ENCODE results near the gene POLR1A.
A peak's percentile ranks its signal among the peaks of the same experiment; 100 is the strongest.

The POLR1A gene

DNA sequence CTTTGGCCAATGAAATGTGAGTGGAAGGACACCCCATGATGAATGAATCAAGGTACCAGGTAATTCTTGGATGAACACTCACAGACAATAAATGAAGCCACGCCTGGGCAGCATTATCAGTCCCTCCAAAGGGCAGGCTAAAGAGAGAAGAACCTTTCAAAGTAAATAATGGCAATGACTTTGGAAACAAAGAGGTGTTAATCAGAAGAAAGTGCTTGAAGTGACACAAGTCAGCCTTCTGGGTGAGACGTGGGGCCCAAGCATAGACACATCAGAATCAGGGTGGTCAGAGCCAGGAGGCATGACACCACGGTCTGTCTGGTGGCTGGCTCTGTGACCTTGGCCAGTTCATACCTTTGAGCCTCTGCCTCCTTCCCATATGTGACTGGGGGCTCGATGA is 103.3 kb downstream of the POLR1A start:
- H3K4me1 Mint-ChIP-seq (ENCODE audit: low read depth), result peaks cover 36% of the 10 kb centered on the region
- peaks cover 13% of the 10 kb centered on the region for H3K9me3 Mint-ChIP-seq
- no peaks in the 10 kb centered on the region for H3K36me3 Mint-ChIP-seq (ENCODE audit: low read depth)
- H3K4me3 Mint-ChIP-seq, result no peak overlapping the region
- H3K27me3 Mint-ChIP-seq, result no peaks in the 10 kb centered on the region
- DNase-seq, result no peak
- no peak overlapping the region for H3K27ac Mint-ChIP-seq

DNA sequence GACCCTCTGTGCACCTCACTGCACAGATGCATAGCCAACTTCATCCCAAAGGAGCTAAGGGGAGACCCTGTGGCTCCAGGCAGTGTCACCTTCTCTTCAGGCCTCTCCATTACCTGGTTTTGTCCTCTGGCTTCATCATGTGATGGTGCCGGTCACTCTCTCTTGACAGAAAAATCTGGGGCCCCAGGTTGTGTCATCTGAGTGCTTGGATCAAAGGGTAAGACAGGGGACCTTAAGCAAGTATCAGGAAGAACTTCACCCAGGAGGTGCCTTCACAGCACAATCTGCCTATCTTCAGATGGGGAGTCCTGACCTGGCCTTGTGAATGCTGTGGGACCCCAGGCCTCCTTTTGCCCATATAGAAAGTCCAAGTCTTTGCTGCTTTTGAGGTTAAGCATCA is 104.4 kb downstream of the POLR1A start:
- no peak for DNase-seq
- Mint-ChIP-seq H3K36me3 (ENCODE audit: low read depth) (no peaks in the 10 kb centered on the region), H3K4me1 (ENCODE audit: low read depth) (peaks cover 42% of the 10 kb centered on the region), H3K4me3 (no peak overlapping the region), H3K27ac (no peak overlapping the region), H3K9me3 (peaks cover 8% of the 10 kb centered on the region), H3K27me3 (no peaks in the 10 kb centered on the region)

DNA sequence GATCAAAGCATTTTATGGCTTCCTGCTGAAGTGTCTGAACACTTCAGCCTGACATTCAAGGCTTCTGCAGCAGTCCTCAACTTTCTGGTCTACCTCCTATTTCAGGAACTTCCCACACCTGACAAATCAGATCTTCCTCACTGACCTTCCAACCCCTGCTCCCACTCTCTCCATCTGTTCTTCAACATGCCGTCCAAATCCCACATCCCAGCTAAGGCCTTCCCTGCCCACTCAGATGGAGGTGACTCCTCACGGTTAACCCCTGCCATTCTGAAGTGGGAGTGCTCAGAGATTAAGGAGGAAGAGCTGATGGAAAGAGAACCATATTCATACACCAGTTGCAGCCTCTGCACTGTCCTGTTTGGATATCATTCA is 104.8 kb downstream of the POLR1A start:
- H3K27ac Mint-ChIP-seq, result no peak overlapping the region

DNA sequence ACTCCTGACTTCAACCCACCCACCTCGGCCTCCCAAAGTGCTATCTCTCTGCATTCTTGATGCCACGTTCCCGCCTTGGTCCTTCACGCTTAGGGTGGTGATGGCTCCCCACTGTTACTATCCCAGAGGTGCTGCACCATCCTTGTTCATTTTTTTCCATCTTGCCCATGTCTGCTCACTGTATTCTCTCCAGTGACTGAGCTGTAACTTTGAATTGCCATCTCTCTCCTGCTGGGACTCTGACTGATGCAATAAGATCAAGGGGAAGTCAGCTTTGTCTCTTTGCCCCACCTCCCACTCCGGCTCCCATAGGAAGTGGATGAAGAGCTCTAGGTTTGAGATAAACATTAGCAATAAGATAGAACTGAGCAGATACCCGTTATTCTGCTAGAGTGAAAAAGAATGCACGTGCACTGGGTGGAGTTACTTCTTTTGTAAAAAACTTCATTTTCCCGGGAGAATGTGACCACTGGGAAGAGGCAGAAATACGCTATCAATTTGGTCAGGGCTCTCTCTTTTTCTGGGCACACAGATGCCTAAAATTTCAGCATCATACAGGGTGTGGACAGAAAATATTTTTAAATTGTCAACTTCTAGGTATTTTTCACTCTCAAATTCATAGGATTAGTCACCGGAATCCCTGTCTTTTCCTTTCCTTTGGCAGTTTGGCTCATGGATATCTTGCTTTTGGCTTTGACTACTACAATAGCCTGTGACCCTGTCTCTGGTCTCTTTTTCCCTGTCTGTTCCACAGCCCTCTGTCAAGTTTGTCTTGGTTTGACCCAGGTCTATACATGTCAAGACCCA is 105.4 kb downstream of the POLR1A start:
- no peak for DNase-seq
- Mint-ChIP-seq H3K27me3 (no peaks in the 10 kb centered on the region), H3K36me3 (ENCODE audit: low read depth) (no peaks in the 10 kb centered on the region), H3K4me1 (ENCODE audit: low read depth) (peaks cover 43% of the 10 kb centered on the region), H3K4me3 (no peak overlapping the region), H3K9me3 (no peaks in the 10 kb centered on the region), H3K27ac (peak overlapping the region; percentile 15)

More for the DNA sequence above, 104.8 kb downstream of the POLR1A start:
- H3K36me3 Mint-ChIP-seq (ENCODE audit: low read depth), result no peaks in the 10 kb centered on the region
- no peaks in the 10 kb centered on the region for H3K27me3 Mint-ChIP-seq
- peaks cover 42% of the 10 kb centered on the region for H3K4me1 Mint-ChIP-seq (ENCODE audit: low read depth)
- H3K9me3 Mint-ChIP-seq, result peaks cover 4% of the 10 kb centered on the region
- H3K4me3 Mint-ChIP-seq, result no peak overlapping the region
- DNase-seq, result no peak

DNA sequence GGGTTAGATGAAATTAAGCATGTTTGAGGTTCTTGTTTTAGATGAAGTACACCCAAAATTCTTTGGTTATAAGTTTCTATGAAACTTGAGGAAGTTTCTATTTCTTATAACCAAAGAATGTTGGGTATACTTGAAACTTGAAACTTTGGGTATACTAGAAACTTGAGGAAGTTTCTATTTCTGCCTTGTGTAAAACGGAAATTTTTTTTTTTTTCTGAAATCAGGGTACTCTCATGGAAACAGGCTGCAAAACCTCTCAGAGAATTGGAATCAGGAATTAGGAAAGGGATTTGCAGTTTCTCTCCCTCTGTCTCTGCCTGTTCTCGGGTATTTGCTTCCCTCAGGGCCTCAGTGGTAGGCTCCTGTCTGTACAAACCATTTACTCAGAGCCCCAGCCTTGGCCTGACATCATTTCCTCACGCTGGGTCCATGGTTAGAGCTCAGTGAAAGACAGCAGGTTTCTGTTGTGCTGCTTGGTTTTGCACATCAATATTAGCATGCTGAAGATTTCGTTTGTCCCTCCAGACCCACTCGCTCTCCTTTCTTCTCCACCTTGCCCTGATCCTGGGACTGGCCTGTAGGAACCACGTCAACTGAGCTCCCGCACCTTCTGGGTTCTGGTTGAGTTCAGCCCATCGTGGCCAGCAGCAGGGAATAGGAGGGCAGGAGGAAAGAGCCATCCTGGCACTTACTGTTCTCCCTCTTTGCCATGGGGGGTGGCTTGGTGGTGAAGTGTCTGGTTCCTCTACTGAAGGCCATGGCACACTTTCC is 106.4 kb downstream of the POLR1A start:
- Mint-ChIP-seq H3K4me1 (ENCODE audit: low read depth) (peaks cover 54% of the 10 kb centered on the region), H3K27ac (peak overlapping the region; percentile 81)

DNA sequence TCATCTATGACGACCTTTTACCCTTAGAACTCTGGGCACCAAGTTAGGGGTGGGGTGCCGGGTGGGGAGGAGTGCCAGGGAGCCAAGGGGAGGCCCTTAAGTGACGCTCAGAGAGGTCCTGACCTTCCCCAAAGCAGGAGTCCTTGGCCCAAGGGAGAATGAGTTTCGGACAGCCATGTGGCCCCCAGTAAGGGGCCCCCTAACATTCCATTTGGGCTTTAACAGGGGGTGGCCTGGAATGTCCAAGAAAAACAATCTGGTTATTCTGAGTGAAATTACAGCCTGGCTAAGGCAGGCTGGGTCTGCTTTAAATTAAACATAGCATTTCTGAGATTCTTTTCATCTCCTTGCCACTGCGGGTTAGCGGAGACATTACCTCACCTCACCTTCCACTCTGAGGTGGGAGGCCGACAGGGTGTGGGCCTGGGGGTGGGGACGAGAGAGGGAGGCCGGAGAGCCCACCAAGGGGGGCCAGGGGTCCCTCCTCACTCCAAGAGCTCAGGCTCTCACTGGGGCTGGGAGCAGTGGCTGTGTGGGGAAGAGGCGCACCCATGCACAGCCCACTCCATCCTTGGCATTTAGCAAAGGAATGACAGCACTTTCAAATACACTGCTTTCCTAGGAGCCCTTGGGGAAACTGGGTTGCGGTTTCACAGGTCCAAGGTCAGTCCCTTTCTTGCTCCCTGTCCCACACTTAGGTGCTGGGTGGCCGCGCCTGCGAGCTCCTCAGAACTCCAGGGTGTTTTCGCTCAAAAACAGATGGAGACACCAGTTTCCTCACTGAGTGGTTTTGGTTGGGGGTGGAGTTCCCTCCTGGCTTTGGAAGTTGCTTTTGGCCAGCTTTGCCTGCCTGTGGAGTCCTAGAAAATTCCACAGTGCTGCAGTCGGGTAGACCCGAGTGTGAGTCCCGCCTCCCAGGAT is 107.4 kb downstream of the POLR1A start:
- H3K9me3 Mint-ChIP-seq, result no peaks in the 10 kb centered on the region
- no peaks in the 10 kb centered on the region for H3K36me3 Mint-ChIP-seq (ENCODE audit: low read depth)
- H3K4me3 Mint-ChIP-seq, result no peak overlapping the region
- no peaks in the 10 kb centered on the region for H3K27me3 Mint-ChIP-seq
- H3K4me1 Mint-ChIP-seq (ENCODE audit: low read depth), result peaks cover 61% of the 10 kb centered on the region
- no peak for DNase-seq
- peak overlapping the region; percentile 81 for H3K27ac Mint-ChIP-seq

More for the DNA sequence above, 106.4 kb downstream of the POLR1A start:
- Mint-ChIP-seq H3K4me3 (peak overlapping the region; percentile 46), H3K27me3 (no peaks in the 10 kb centered on the region), H3K36me3 (ENCODE audit: low read depth) (no peaks in the 10 kb centered on the region), H3K9me3 (no peaks in the 10 kb centered on the region)
- peak; percentile 54 for DNase-seq

DNA sequence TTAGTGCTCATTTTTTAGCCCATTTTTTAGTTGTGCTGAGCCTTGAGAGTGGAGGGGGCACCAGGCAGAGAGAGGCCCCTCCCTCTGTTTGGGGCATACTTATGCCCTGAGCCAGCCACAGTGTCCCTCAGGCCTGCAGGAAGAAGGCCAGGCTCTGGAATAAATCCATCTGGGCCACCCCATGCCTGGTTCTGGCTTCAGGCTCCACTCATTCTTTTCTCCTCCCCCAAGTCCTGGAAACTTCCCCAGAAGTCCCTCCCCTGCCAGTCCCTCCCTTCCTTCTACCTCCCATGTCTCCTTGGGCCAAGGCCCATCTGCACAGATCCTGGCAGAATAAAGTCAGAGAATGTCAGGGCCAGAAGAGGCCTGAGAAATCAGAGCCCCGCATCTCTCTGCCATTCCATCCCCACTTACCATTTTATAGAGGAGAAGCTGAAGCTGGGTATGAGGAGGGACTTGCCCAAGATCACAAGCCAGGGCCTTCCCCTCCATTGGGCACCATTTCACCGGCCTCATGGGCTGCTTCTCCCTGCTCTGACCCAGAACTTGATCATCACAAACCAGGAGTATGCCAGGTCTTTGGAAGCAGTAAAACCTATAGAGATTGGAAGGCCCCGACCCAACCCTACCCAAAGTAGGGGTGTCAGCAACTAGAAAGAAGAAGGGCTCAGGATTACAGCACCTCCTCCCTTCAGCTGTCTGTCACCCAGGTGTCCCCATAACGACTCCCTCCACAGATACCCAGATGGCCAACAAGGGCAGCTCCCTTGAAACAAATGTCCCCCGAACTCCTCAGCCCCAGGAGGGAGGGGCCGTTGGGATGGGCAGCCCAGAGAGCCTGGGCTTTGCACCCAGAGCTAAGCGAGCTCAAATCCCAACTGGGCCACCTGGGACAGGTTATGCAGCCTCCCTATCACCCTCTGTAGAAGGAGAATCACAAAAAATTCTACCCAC is 108.4 kb downstream of the POLR1A start:
- Mint-ChIP-seq H3K27me3 (no peaks in the 10 kb centered on the region), H3K27ac (no peak overlapping the region), H3K9me3 (no peaks in the 10 kb centered on the region), H3K4me1 (ENCODE audit: low read depth) (peaks cover 65% of the 10 kb centered on the region), H3K4me3 (no peak overlapping the region), H3K36me3 (ENCODE audit: low read depth) (no peaks in the 10 kb centered on the region)
- DNase-seq, result no peak

DNA sequence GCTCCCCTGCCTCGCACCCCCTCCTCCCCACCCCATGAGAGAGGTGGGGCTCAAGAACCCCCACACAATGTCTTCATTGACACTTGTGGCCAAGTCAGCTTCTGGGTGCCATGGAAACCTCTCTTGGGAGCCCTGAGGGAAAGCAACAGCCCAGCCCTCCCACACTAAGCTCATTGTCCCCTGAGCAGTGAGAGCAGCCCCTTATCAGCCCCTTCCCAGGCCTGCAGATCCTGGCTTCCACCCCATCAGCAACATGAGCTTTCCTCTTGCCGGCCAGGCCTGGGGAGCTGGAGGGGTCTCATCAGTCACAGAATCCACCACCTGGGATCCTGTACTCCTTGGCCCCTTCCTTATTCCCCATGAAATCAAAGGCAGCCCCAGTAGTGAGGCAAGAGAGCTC is 109.1 kb downstream of the POLR1A start:
- H3K4me3 Mint-ChIP-seq, result no peak overlapping the region
- peaks cover 65% of the 10 kb centered on the region for H3K4me1 Mint-ChIP-seq (ENCODE audit: low read depth)
- no peak overlapping the region for H3K27ac Mint-ChIP-seq
- no peak for DNase-seq
- H3K9me3 Mint-ChIP-seq, result no peaks in the 10 kb centered on the region
- H3K27me3 Mint-ChIP-seq, result no peaks in the 10 kb centered on the region
- no peaks in the 10 kb centered on the region for H3K36me3 Mint-ChIP-seq (ENCODE audit: low read depth)

DNA sequence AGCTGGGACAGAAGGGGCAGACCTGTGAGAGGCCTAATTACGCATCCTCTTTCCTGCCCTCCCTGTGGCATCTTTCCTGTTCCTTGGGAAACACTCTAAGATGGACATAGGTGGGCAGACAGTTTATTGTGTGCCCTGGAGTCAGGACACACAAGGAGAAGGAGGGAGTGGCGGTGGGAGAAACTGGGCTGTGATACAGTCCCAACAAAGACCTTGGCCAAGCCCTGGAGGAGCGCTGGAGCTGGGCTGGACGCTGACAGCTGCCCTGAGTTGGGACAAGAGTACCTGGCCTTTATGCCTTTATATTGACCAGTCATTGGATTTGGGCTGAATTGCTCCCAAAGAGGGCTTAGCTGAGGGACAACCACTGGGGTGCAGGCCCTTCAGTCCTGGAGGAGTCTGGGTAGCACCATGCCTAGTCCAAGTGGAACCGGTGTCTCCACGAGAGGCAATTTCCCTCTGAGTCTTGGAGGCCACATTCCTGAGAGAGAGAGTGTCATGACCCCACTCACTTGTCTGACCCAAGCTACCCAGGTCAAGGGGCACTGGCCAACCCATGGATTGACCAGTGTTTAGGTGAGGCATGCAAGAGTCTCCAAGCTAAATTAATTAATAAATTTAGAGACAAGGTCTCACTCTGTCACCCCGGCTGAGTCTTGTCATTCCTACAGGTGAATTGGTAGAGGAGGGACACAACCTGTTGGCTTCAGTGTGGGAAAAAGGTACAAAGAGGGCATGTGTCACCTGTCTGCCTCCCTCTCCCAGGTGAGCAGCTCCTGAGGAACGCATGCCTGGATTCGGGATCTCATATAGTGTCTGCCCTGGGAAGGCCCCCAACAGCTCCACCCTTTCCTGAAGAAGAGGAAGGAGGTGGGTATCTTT is 109.8 kb downstream of the POLR1A start:
- no peak for DNase-seq
- Mint-ChIP-seq H3K36me3 (ENCODE audit: low read depth) (no peaks in the 10 kb centered on the region), H3K4me3 (no peak overlapping the region), H3K27me3 (no peaks in the 10 kb centered on the region), H3K9me3 (no peaks in the 10 kb centered on the region), H3K4me1 (ENCODE audit: low read depth) (peaks cover 62% of the 10 kb centered on the region), H3K27ac (no peak overlapping the region)

DNA sequence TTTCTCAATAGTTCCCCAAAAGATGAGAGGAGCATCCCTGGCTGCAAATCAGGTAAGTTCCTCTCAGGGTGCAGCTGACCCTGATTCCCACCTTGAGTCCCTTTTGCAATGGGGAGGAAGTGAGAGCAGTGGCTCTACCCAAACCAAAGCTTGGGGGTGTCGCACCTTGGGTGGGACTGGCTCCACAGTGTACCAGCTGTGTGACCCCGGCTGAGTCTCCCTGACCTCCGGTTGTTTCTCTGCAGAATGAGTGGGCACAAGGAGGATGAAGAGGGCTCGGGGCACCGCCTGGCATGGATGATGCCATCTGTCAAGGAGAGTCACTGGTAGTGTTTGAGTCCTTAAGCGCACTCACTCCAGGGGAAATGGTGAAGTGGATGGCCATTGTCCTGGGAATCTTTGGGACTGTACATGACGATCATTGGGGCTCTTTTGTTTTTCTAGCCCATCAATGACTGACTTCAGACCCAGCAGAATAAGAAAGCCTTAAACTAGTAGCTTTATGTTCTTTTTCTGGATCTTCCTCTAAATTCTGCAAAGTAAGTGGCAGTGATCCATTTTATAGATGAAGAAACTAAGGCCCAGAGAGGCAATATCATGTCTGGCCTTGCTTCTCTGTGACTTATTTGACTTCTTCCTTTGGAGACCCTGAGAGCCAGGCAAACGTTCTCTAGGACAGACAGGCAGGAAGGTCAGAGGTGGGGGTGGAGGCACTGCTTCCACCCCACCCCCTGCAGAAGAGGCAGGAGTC is 110.6 kb downstream of the POLR1A start:
- no peaks in the 10 kb centered on the region for H3K9me3 Mint-ChIP-seq
- H3K4me3 Mint-ChIP-seq, result no peak overlapping the region
- DNase-seq, result no peak
- H3K4me1 Mint-ChIP-seq (ENCODE audit: low read depth), result peaks cover 54% of the 10 kb centered on the region
- H3K36me3 Mint-ChIP-seq (ENCODE audit: low read depth), result no peaks in the 10 kb centered on the region
- no peak overlapping the region for H3K27ac Mint-ChIP-seq
- H3K27me3 Mint-ChIP-seq, result no peaks in the 10 kb centered on the region

DNA sequence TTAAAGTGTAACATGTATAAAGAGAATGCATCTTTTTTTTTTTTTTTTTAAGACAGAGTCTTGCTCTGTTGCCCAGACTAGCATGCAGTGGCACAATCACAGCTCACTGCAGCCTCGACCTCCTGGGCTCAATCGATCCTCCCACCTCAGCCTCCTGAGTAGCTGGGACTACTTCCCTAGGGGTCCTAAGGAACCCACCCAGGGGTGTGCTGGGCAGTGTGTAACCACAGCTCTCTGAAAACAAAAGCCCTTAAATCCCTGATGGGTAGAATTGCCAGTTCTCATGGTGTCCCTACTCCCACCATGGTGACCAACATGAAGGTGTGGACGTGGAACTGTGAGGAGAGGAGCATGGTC is 111.3 kb downstream of the POLR1A start:
- no peak for DNase-seq
- Mint-ChIP-seq H3K4me3 (no peak overlapping the region), H3K27me3 (no peaks in the 10 kb centered on the region), H3K9me3 (no peaks in the 10 kb centered on the region), H3K36me3 (ENCODE audit: low read depth) (no peaks in the 10 kb centered on the region), H3K4me1 (ENCODE audit: low read depth) (peaks cover 49% of the 10 kb centered on the region), H3K27ac (peak overlapping the region; percentile 65)

DNA sequence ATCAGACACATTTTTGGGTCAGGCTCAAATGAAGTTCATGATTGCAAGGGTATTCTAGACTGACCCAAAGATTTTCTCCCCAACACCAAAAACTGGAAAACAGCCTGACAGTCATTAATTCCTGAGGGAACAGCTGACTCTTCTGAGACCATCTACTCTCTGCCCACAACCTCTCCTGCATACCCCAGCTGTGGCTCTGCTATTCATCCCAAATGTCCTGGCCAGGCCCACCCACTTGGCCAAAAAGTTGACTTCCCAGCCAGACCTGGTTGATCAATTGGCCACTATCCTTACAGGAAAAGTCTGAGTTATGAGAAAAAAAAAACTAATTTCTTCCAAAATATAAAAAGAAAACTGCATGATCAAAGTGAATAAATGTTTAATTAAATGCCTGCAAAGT is 113.1 kb downstream of the POLR1A start:
- Mint-ChIP-seq H3K27ac (no peak overlapping the region), H3K36me3 (ENCODE audit: low read depth) (no peaks in the 10 kb centered on the region), H3K4me1 (ENCODE audit: low read depth) (peaks cover 31% of the 10 kb centered on the region), H3K27me3 (no peaks in the 10 kb centered on the region), H3K9me3 (no peaks in the 10 kb centered on the region), H3K4me3 (no peak overlapping the region)
- no peak for DNase-seq

All from activated T-cell treated with anti-CD3 and anti-CD28 coated beads, Interleukin-2, amount 50 U/mL, for 24 hours (primary cell).